ENCODE results near the gene PISD. TPM values are rescaled to one million over a fixed set of nuclear protein-coding genes. Genes with fewer than 3 reads are reported as not detected.
"Not testable (repeated sequence)": the region's sequence is repeated elsewhere in the genome, so short reads cannot be mapped to it uniquely, and the experiment has no call there.

The PISD gene
- polyA plus RNA-seq, 3 donors: 31.3 to 43.2 (median 33.1) TPM

- not testable (repeated sequence) for DNase-seq (ENCODE audit: extremely low read depth in 1 of 11, low read depth in 9 of 11, low spot score in 4 of 11)
These were observed 6.8 kb upstream of the PISD start for GRCh38 chr22:31668849-31669248.

GRCh38 chr22:31662668-31663037 is 638 bp upstream of the PISD start:
- DNase-seq (ENCODE audit: extremely low read depth in 1 of 11, low read depth in 9 of 11, low spot score in 4 of 11): no peak

GRCh38 chr22:31660860-31661341 is 1.1 kb downstream of the PISD start:
- not testable (repeated sequence) for DNase-seq (ENCODE audit: extremely low read depth in 1 of 11, low read depth in 9 of 11, low spot score in 4 of 11)

- DNase-seq (ENCODE audit: extremely low read depth in 1 of 11, low read depth in 9 of 11, low spot score in 4 of 11): no peak
These were observed 2.8 kb downstream of the PISD start for GRCh38 chr22:31659246-31659645.

- DNase-seq (ENCODE audit: extremely low read depth in 1 of 11, low read depth in 9 of 11, low spot score in 4 of 11): no peak
These were observed 7.6 kb downstream of the PISD start for GRCh38 chr22:31654408-31654807.

- no peak for DNase-seq (ENCODE audit: extremely low read depth in 1 of 11, low read depth in 9 of 11, low spot score in 4 of 11)
These were observed 8.1 kb downstream of the PISD start for GRCh38 chr22:31653944-31654343.

- DNase-seq (ENCODE audit: extremely low read depth in 1 of 11, low read depth in 9 of 11, low spot score in 4 of 11): no peak
These were observed 8.9 kb downstream of the PISD start for GRCh38 chr22:31652911-31653684.

GRCh38 chr22:31652088-31652487 is 9.9 kb downstream of the PISD start:
- no peak for DNase-seq (ENCODE audit: extremely low read depth in 1 of 11, low read depth in 9 of 11, low spot score in 4 of 11)

- no peak for DNase-seq (ENCODE audit: extremely low read depth in 1 of 11, low read depth in 9 of 11, low spot score in 4 of 11)
These were observed 10.4 kb downstream of the PISD start for GRCh38 chr22:31651664-31652063.

- no peak for DNase-seq (ENCODE audit: extremely low read depth in 1 of 11, low read depth in 9 of 11, low spot score in 4 of 11)
These were observed 11.6 kb downstream of the PISD start for GRCh38 chr22:31650391-31650790.

GRCh38 chr22:31647523-31648320 is 14.3 kb downstream of the PISD start:
- DNase-seq (ENCODE audit: extremely low read depth in 1 of 11, low read depth in 9 of 11, low spot score in 4 of 11): no peak

GRCh38 chr22:31647066-31647465 is 14.9 kb downstream of the PISD start:
- DNase-seq (ENCODE audit: extremely low read depth in 1 of 11, low read depth in 9 of 11, low spot score in 4 of 11): no peak

GRCh38 chr22:31646186-31647019 is 15.6 kb downstream of the PISD start:
- DNase-seq (ENCODE audit: extremely low read depth in 1 of 11, low read depth in 9 of 11, low spot score in 4 of 11): no peak

GRCh38 chr22:31639436-31640039 is 22.5 kb downstream of the PISD start:
- DNase-seq (ENCODE audit: extremely low read depth in 1 of 11, low read depth in 9 of 11, low spot score in 4 of 11): no peak

- no peak for DNase-seq (ENCODE audit: extremely low read depth in 1 of 11, low read depth in 9 of 11, low spot score in 4 of 11)
These were observed 24.0 kb downstream of the PISD start for GRCh38 chr22:31637891-31638618.

GRCh38 chr22:31637447-31637890 is 24.5 kb downstream of the PISD start:
- DNase-seq (ENCODE audit: extremely low read depth in 1 of 11, low read depth in 9 of 11, low spot score in 4 of 11): no peak

GRCh38 chr22:31635638-31636306 is 26.2 kb downstream of the PISD start:
- no peak for DNase-seq (ENCODE audit: extremely low read depth in 1 of 11, low read depth in 9 of 11, low spot score in 4 of 11)

- no peak for DNase-seq (ENCODE audit: extremely low read depth in 1 of 11, low read depth in 9 of 11, low spot score in 4 of 11)
These were observed 30.6 kb downstream of the PISD start for GRCh38 chr22:31631436-31631835.
